Body of pancreas (tissue), 4 donors: ENCODE measurements around the gene TAC3.

ENCODE experiments used
- CTCF ChIP-seq, 7 experiments: fragments of 450-650 bp in 4 of 7; fragments of 200-600 bp in 3 of 7; sonication (generic) in 3 of 7; IDR thresholded peaks; one replicate each; pipeline ENCODE4 v1.5.1; 2016 to 2019; ENCODE audit warnings: antibody characterized with exemption in 7 of 7
- POLR2A ChIP-seq, 3 donors: fragments of 450-650 bp; IDR thresholded peaks; one replicate each; pipeline ENCODE4 v1.6.1; 2016; ENCODE audit warnings: antibody characterized with exemption in 3 of 3, mild to moderate bottlenecking in 2 of 3

GRCh38 chr12:56994231-56994746 lies 22.0 kb downstream of the TAC3 start:
- TF ChIP-seq CTCF (IDR thresholded peaks at IDR 0.05) (no peak), POLR2A (IDR thresholded peaks at IDR 0.05) (no peak)
